Nephron progenitor cell (in vitro differentiated cells): ENCODE data around the gene GSTO2.
A peak's percentile ranks its signal among the peaks of the same experiment; 100 is the strongest.

Experiments used
- DNase-seq: peaks from one replicate; pipeline ENCODE4 v3.0.0; 2021
- H3K27ac Mint-ChIP-seq: 2 replicates; pipeline ENCODE4 v1.8.0; 2021; ENCODE audit warnings: mild to moderate bottlenecking, moderate library complexity, mixed read lengths
- H3K27me3 Mint-ChIP-seq: 2 replicates; pipeline ENCODE4 v1.8.0; 2021; ENCODE audit warnings: mild to moderate bottlenecking, low read depth, mixed read lengths; ENCODE audit not compliant: poor library complexity
- H3K36me3 Mint-ChIP-seq: 2 replicates; pipeline ENCODE4 v1.8.0; 2021; ENCODE audit warnings: low read depth, mixed read lengths
- H3K4me1 Mint-ChIP-seq: 2 replicates; pipeline ENCODE4 v1.8.0; 2021; ENCODE audit warnings: mixed read lengths
- H3K4me3 Mint-ChIP-seq: 2 replicates; pipeline ENCODE4 v1.8.0; 2021; ENCODE audit warnings: mild to moderate bottlenecking, moderate library complexity, mixed read lengths
- H3K9me3 Mint-ChIP-seq: 2 replicates; pipeline ENCODE4 v1.8.0; 2021; ENCODE audit warnings: mild to moderate bottlenecking, moderate library complexity, mixed read lengths
- CTCF ChIP-seq: fragments of 200-600 bp; sonication (generic); IDR thresholded peaks from 2 replicates; pipeline ENCODE4 v1.5.0; 2021; ENCODE audit warnings: antibody characterized with exemption

GSTO2 gene

GRCh38 chr10:104243512-104243911 is 25.5 kb upstream of the GSTO2 start:
- TF ChIP-seq CTCF = no peak
- peaks cover 13% of the 10 kb centered on the region for H3K4me1 Mint-ChIP-seq
- peaks cover 8% of the 10 kb centered on the region for H3K27me3 Mint-ChIP-seq
- peaks cover 34% of the 10 kb centered on the region for H3K9me3 Mint-ChIP-seq
- H3K27ac Mint-ChIP-seq = no peak overlapping the region
- H3K4me3 Mint-ChIP-seq = no peak overlapping the region
- H3K36me3 Mint-ChIP-seq = peaks cover 16% of the 10 kb centered on the region
- no peak for DNase-seq

- no peak for TF ChIP-seq CTCF
- H3K4me1 Mint-ChIP-seq = peaks cover 29% of the 10 kb centered on the region
- no peak overlapping the region for H3K4me3 Mint-ChIP-seq
- peaks cover 42% of the 10 kb centered on the region for H3K9me3 Mint-ChIP-seq
- H3K27me3 Mint-ChIP-seq = peaks cover 11% of the 10 kb centered on the region
- H3K27ac Mint-ChIP-seq = no peak overlapping the region
- DNase-seq = no peak
- H3K36me3 Mint-ChIP-seq = peaks cover 16% of the 10 kb centered on the region
Observed at GRCh38 chr10:104245066-104245632, 23.8 kb upstream of the GSTO2 start.

GRCh38 chr10:104246976-104247375 is 22.0 kb upstream of the GSTO2 start:
- Mint-ChIP-seq H3K36me3 (peaks cover 16% of the 10 kb centered on the region), H3K4me1 (peaks cover 40% of the 10 kb centered on the region), H3K27me3 (peaks cover 6% of the 10 kb centered on the region), H3K27ac (no peak overlapping the region), H3K4me3 (no peak overlapping the region), H3K9me3 (peaks cover 42% of the 10 kb centered on the region)
- DNase-seq = no peak
- no peak for TF ChIP-seq CTCF

GRCh38 chr10:104247513-104248146 is 21.4 kb upstream of the GSTO2 start:
- no peak for DNase-seq
- peaks cover 16% of the 10 kb centered on the region for H3K36me3 Mint-ChIP-seq
- H3K4me1 Mint-ChIP-seq = peaks cover 43% of the 10 kb centered on the region
- TF ChIP-seq CTCF = no peak
- H3K9me3 Mint-ChIP-seq = peaks cover 42% of the 10 kb centered on the region
- H3K4me3 Mint-ChIP-seq = no peak overlapping the region
- H3K27ac Mint-ChIP-seq = no peak overlapping the region
- peaks cover 10% of the 10 kb centered on the region for H3K27me3 Mint-ChIP-seq

GRCh38 chr10:104248931-104249330 is 20.1 kb upstream of the GSTO2 start:
- peak; percentile 29 for DNase-seq
- Mint-ChIP-seq H3K4me3 (peak overlapping the region; percentile 39), H3K27me3 (peaks cover 23% of the 10 kb centered on the region), H3K4me1 (peaks cover 51% of the 10 kb centered on the region), H3K9me3 (peaks cover 42% of the 10 kb centered on the region), H3K36me3 (peaks cover 16% of the 10 kb centered on the region), H3K27ac (peak overlapping the region; percentile 94)

- H3K27ac Mint-ChIP-seq = no peak overlapping the region
- H3K4me3 Mint-ChIP-seq = no peak overlapping the region
- H3K4me1 Mint-ChIP-seq = peaks cover 54% of the 10 kb centered on the region
- peaks cover 30% of the 10 kb centered on the region for H3K27me3 Mint-ChIP-seq
- H3K36me3 Mint-ChIP-seq = peaks cover 16% of the 10 kb centered on the region
- no peak for TF ChIP-seq CTCF
- no peak for DNase-seq
- H3K9me3 Mint-ChIP-seq = peaks cover 36% of the 10 kb centered on the region
Observed at GRCh38 chr10:104250371-104250770, 18.6 kb upstream of the GSTO2 start.
